Measurements from ENCODE around the gene PSTPIP1.
A peak's percentile ranks its signal among the peaks of the same experiment; 100 is the strongest.

PSTPIP1 gene

DNA sequence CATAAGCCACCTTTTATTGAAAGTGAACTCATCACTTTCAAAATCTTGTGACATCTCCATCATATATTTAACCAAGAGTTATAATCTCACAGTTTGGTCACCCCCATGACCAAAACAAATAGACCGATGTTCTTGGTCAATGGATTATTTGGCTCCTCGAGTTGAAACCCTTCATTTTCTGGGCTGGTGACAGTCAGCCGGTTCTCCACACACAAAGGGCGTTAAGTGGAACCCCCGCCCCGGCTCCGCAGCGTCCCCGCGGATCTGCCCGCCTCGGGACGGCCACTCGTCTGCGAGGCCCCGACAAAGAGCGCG lies 75.2 kb downstream of the PSTPIP1 start:
- Histone ChIP-seq H2AK5ac (ENCODE audit: low read length) (no peak overlapping the region), H4K8ac (ENCODE audit: low read depth, low read length) (no peak overlapping the region), H3K4me1 (ENCODE audit: control insufficient read depth, low read depth, low read length) (peaks cover 3% of the 10 kb centered on the region), H2BK15ac (replicated peaks; ENCODE audit: low read depth) (no peak overlapping the region), H3K79me2 (ENCODE audit: control insufficient read depth, insufficient read depth, low read length) (peaks cover 16% of the 10 kb centered on the region), H3K9ac (ENCODE audit: low read length) (peak overlapping the region; percentile 88), H3K36me3 (ENCODE audit: control insufficient read depth, insufficient read depth, low read length) (no peaks in the 10 kb centered on the region), H3K18ac (ENCODE audit: low read length) (peak overlapping the region; percentile 93), H2BK5ac (ENCODE audit: low read length) (no peak overlapping the region), H3K23ac (ENCODE audit: low read length) (no peak overlapping the region), H3K27me3 (ENCODE audit: insufficient read depth, low read length, poor library complexity) (no peaks in the 10 kb centered on the region), H2BK120ac (ENCODE audit: low read depth, low read length) (no peak overlapping the region), H3K4ac (ENCODE audit: low read depth, low read length) (no peak overlapping the region), H3K4me3 (ENCODE audit: low read length) (peak overlapping the region; percentile 81), H3K79me1 (ENCODE audit: low read length) (peaks cover 11% of the 10 kb centered on the region), H4K5ac (ENCODE audit: low read length) (no peak overlapping the region), H3K4me2 (ENCODE audit: low read length) (peak overlapping the region; percentile 34), H3K27ac (ENCODE audit: low read depth, low read length) (no peak overlapping the region), H3K56ac (ENCODE audit: low read length) (peak overlapping the region; percentile 97)
- WGBS (ENCODE audit: extremely low coverage, insufficient coverage, low lambda C conversion rate) = no CpG with 5 or more reads among the region's 18 CpGs
- no peak for DNase-seq

DNA sequence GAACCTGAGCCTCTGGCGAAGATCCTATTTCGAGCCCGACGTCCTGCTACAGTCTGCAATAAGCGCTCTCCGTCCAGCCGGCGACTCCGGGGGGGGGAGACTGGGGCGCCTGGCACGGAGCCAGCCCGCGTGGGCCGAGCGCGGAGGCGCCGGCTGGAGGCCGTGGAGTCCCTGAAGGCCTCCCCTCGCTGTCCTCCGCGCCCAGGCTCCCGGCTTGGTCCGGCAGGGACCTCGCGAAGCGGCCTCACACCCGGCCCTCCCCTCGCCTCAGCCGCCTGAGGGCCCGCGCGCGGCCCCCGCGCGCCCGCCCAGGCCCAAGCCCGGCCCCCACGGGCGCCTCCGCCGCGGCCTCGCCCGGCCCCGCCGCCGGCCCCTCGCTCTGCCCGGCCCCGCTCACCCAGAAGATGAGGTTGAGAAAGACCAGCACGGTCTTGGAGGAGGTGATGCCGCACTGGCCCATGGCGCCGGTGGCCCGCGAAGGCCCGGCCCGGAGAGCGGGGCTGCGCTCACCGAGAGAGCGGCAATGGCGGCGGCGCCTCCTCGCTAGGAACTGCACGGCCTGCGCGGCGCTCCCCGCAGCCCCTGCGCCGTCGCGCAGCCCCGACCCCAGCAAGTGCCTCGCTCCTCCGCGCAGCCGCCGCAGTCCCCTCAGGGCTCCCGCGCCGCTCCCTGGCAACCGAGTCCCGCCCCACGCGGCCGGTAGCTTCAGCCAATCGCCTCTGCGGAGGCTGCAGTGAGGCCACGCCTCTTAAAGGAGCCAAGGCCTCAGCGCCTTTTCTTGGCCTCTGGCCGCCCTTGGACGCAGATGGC lies 75.8 kb downstream of the PSTPIP1 start, which contains the start of gene TSPAN3:
Gene TSPAN3 (minus strand): TSS at position 615 of the 810 bp plus-strand sequence. CDS start 155 bp downstream, at position 460.
- H3K4me2 ChIP-seq (ENCODE audit: low read length) = peak within 1 kb of the TSS; percentile 34
- H3K4me1 ChIP-seq (ENCODE audit: control insufficient read depth, low read depth, low read length) = peaks cover 3% of the 10 kb centered on the region
- H4K5ac ChIP-seq (ENCODE audit: low read length) = no peak within 1 kb of the TSS
- no peak within 1 kb of the TSS for H2BK120ac ChIP-seq (ENCODE audit: low read depth, low read length)
- peaks cover 11% of the 10 kb centered on the region for H3K79me1 ChIP-seq (ENCODE audit: low read length)
- H3K27ac ChIP-seq (ENCODE audit: low read depth, low read length) = peak within 1 kb of the TSS; percentile 87
- H3K79me2 ChIP-seq (ENCODE audit: control insufficient read depth, insufficient read depth, low read length) = peaks cover 16% of the 10 kb centered on the region
- peak within 1 kb of the TSS; percentile 83 for H3K4ac ChIP-seq (ENCODE audit: low read depth, low read length)
- peak within 1 kb of the TSS; percentile 88 for H3K9ac ChIP-seq (ENCODE audit: low read length)
- peak; percentile 96 for DNase-seq
- WGBS (ENCODE audit: extremely low coverage, insufficient coverage, low lambda C conversion rate) = no CpG with 5 or more reads among the region's 97 CpGs
- H3K27me3 ChIP-seq (ENCODE audit: insufficient read depth, low read length, poor library complexity) = no peaks in the 10 kb centered on the region
- H3K23ac ChIP-seq (ENCODE audit: low read length) = peak within 1 kb of the TSS; percentile 89
- H2AK5ac ChIP-seq (ENCODE audit: low read length) = no peak within 1 kb of the TSS
- peak within 1 kb of the TSS; percentile 97 for H3K56ac ChIP-seq (ENCODE audit: low read length)
- peak within 1 kb of the TSS; percentile 93 for H3K18ac ChIP-seq (ENCODE audit: low read length)
- H2BK5ac ChIP-seq (ENCODE audit: low read length) = no peak within 1 kb of the TSS
- no peaks in the 10 kb centered on the region for H3K36me3 ChIP-seq (ENCODE audit: control insufficient read depth, insufficient read depth, low read length)
- H3K4me3 ChIP-seq (ENCODE audit: low read length) = peak within 1 kb of the TSS; percentile 81
- no peak within 1 kb of the TSS for H2BK15ac ChIP-seq (replicated peaks; ENCODE audit: low read depth)
- H4K8ac ChIP-seq (ENCODE audit: low read depth, low read length) = peak within 1 kb of the TSS; percentile 68

- H3K4me1 ChIP-seq (ENCODE audit: control insufficient read depth, low read depth, low read length) = peaks cover 3% of the 10 kb centered on the region
- no CpG with 5 or more reads among the region's 15 CpGs for WGBS (ENCODE audit: extremely low coverage, insufficient coverage, low lambda C conversion rate)
Observed at GRCh38 chr15:77071305-77072223, 76.6 kb downstream of the PSTPIP1 start.

GRCh38 chr15:77074350-77074749 lies 79.4 kb downstream of the PSTPIP1 start:
- no peak overlapping the region for H3K27ac ChIP-seq (ENCODE audit: low read depth, low read length)
- peaks cover 4% of the 10 kb centered on the region for H3K79me1 ChIP-seq (ENCODE audit: low read length)
- H3K4me3 ChIP-seq (ENCODE audit: low read length) = no peak overlapping the region
- H3K4ac ChIP-seq (ENCODE audit: low read depth, low read length) = no peak overlapping the region
- no peak overlapping the region for H2BK15ac ChIP-seq (replicated peaks; ENCODE audit: low read depth)
- no peak overlapping the region for H4K5ac ChIP-seq (ENCODE audit: low read length)
- WGBS (ENCODE audit: extremely low coverage, insufficient coverage, low lambda C conversion rate) = no CpG with 5 or more reads among the region's 2 CpGs
- no peaks in the 10 kb centered on the region for H3K27me3 ChIP-seq (ENCODE audit: insufficient read depth, low read length, poor library complexity)
- no peak overlapping the region for H2BK120ac ChIP-seq (ENCODE audit: low read depth, low read length)
- no peak overlapping the region for H3K23ac ChIP-seq (ENCODE audit: low read length)
- no peak overlapping the region for H3K56ac ChIP-seq (ENCODE audit: low read length)
- no peak overlapping the region for H4K8ac ChIP-seq (ENCODE audit: low read depth, low read length)
- H3K4me2 ChIP-seq (ENCODE audit: low read length) = no peak overlapping the region
- no peak overlapping the region for H2AK5ac ChIP-seq (ENCODE audit: low read length)
- H3K4me1 ChIP-seq (ENCODE audit: control insufficient read depth, low read depth, low read length) = peaks cover 3% of the 10 kb centered on the region
- H3K9ac ChIP-seq (ENCODE audit: low read length) = no peak overlapping the region
- DNase-seq = no peak
- no peak overlapping the region for H3K18ac ChIP-seq (ENCODE audit: low read length)
- H3K79me2 ChIP-seq (ENCODE audit: control insufficient read depth, insufficient read depth, low read length) = peaks cover 7% of the 10 kb centered on the region
- H3K36me3 ChIP-seq (ENCODE audit: control insufficient read depth, insufficient read depth, low read length) = no peaks in the 10 kb centered on the region
- no peak overlapping the region for H2BK5ac ChIP-seq (ENCODE audit: low read length)

More at GRCh38 chr15:77071305-77072223, 76.6 kb downstream of the PSTPIP1 start:
- Histone ChIP-seq H2BK15ac (replicated peaks; ENCODE audit: low read depth) (no peak overlapping the region), H3K36me3 (ENCODE audit: control insufficient read depth, insufficient read depth, low read length) (no peaks in the 10 kb centered on the region), H2BK5ac (ENCODE audit: low read length) (no peak overlapping the region), H4K5ac (ENCODE audit: low read length) (no peak overlapping the region), H3K56ac (ENCODE audit: low read length) (peak overlapping the region; percentile 18), H2BK120ac (ENCODE audit: low read depth, low read length) (no peak overlapping the region), H3K9ac (ENCODE audit: low read length) (no peak overlapping the region), H3K4ac (ENCODE audit: low read depth, low read length) (no peak overlapping the region), H4K8ac (ENCODE audit: low read depth, low read length) (peak overlapping the region; percentile 68), H3K23ac (ENCODE audit: low read length) (no peak overlapping the region), H3K79me2 (ENCODE audit: control insufficient read depth, insufficient read depth, low read length) (peaks cover 16% of the 10 kb centered on the region), H3K4me2 (ENCODE audit: low read length) (no peak overlapping the region), H2AK5ac (ENCODE audit: low read length) (no peak overlapping the region), H3K27me3 (ENCODE audit: insufficient read depth, low read length, poor library complexity) (no peaks in the 10 kb centered on the region), H3K4me3 (ENCODE audit: low read length) (no peak overlapping the region), H3K18ac (ENCODE audit: low read length) (no peak overlapping the region), H3K27ac (ENCODE audit: low read depth, low read length) (no peak overlapping the region), H3K79me1 (ENCODE audit: low read length) (peaks cover 11% of the 10 kb centered on the region)
- no peak for DNase-seq

DNA sequence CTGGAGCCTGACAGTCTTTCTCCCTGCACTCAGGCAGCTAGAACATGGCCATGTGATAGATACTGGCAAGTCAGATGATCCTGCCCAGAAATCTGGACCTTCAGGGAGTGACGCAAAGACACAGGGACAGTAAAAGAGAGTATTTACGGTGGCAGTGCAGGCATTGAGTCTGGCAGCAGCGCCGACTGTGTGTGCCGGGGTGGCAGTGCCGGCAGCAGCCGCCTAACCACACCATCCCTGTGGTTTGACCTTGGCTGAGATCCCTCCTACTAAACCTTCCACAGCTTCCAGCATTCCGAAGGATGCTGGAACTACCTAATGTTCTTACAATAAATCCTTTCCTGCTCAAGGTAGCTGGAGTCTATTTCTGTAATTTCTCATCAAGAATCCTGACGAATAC lies 80.6 kb downstream of the PSTPIP1 start:
- no peak overlapping the region for H2BK15ac ChIP-seq (replicated peaks; ENCODE audit: low read depth)
- H3K27me3 ChIP-seq (ENCODE audit: insufficient read depth, low read length, poor library complexity) = no peaks in the 10 kb centered on the region
- no peak overlapping the region for H2AK5ac ChIP-seq (ENCODE audit: low read length)
- no peak overlapping the region for H4K8ac ChIP-seq (ENCODE audit: low read depth, low read length)
- H3K79me2 ChIP-seq (ENCODE audit: control insufficient read depth, insufficient read depth, low read length) = no peaks in the 10 kb centered on the region
- H2BK5ac ChIP-seq (ENCODE audit: low read length) = no peak overlapping the region
- H3K4me3 ChIP-seq (ENCODE audit: low read length) = no peak overlapping the region
- H3K79me1 ChIP-seq (ENCODE audit: low read length) = no peaks in the 10 kb centered on the region
- H3K56ac ChIP-seq (ENCODE audit: low read length) = no peak overlapping the region
- H3K23ac ChIP-seq (ENCODE audit: low read length) = no peak overlapping the region
- no CpG with 5 or more reads among the region's 9 CpGs for WGBS (ENCODE audit: extremely low coverage, insufficient coverage, low lambda C conversion rate)
- H3K4me1 ChIP-seq (ENCODE audit: control insufficient read depth, low read depth, low read length) = no peaks in the 10 kb centered on the region
- H3K4ac ChIP-seq (ENCODE audit: low read depth, low read length) = no peak overlapping the region
- no peak for DNase-seq
- H3K36me3 ChIP-seq (ENCODE audit: control insufficient read depth, insufficient read depth, low read length) = no peaks in the 10 kb centered on the region
- H3K18ac ChIP-seq (ENCODE audit: low read length) = no peak overlapping the region
- no peak overlapping the region for H3K27ac ChIP-seq (ENCODE audit: low read depth, low read length)
- H3K4me2 ChIP-seq (ENCODE audit: low read length) = no peak overlapping the region
- no peak overlapping the region for H3K9ac ChIP-seq (ENCODE audit: low read length)
- no peak overlapping the region for H4K5ac ChIP-seq (ENCODE audit: low read length)
- H2BK120ac ChIP-seq (ENCODE audit: low read depth, low read length) = no peak overlapping the region

Measured in mesendoderm (in vitro differentiated cells).